ENCODE measurements around the gene PVR.
"Not testable (repeated sequence)": the region's sequence is repeated elsewhere in the genome, so short reads cannot be mapped to it uniquely, and the experiment has no call there.

Gene PVR

DNA sequence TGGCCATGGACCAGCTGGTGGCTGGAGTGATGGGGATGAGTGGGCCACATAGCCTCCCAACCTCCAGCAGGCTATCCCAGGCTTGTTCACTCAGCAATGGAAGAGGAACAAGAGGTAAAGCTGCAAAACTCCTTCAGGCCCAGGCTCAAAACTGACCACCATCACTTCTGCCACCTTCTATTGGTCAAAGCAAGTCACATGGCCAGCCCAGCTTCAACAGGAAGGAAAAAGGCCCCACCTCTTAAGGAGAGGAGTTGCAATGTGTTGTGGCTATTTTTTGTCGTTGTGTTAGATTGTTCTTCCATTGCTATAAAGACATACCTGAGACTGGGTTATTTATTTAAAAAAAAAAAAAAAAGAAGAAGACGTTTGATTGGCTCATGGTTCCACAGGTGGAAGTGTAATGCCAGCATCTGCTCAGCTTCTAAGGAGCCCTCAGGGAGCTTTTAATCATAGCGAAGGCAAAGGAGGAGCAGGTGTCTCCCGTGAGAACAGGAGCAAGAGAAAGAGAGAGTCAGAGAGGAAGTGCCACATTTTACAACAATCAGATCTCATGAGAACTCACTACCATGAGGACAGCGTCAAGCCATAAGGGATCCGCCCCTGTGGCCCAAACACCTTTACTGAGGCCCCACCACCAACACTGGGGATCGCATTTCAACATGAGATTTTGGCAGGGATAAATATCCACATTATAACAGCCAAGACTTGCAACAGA is 24.9 kb upstream of the PVR start:
- DNase-seq (ENCODE audit: low read depth), result peak; percentile 36

DNA sequence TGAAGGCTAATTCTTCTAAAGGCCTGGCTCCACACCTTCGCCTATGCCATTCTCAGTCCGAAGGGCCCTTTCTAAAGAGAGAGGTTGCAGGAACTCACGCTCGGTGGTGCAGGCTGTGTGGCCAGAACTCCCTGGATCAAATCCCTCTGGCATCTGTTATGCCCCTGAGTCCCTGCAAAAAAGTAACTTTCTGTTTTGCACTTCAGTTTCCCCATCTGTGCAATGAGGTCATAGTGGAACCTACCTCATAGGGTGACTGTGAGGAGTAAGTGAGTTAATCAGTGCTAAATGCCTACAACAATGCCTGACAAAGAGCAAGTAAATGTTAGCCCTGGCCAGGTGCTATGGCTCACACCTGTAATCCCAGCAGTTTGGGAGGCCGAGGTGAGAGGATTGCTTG is 23.0 kb upstream of the PVR start:
- no peak for DNase-seq (ENCODE audit: low read depth)

DNA sequence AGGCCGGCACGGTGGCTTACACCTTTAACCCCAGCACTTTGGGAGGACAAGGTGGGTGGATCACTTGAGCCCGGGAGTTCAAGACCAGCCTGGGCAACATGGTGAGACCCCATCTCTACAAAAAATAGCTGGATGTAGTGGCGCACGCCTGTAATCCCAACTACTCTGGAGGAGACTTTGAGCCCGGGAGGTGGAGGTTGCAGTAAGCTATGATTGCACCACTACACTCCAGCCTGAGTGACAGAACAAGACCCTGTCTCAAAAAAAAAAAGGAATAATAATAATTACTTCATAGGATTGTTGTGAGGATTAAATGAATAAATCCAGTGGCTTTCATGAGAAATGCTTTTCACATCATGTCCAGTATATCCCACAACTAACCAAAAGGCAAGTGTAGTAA is 22.3 kb upstream of the PVR start:
- DNase-seq (ENCODE audit: low read depth), result no peak

DNA sequence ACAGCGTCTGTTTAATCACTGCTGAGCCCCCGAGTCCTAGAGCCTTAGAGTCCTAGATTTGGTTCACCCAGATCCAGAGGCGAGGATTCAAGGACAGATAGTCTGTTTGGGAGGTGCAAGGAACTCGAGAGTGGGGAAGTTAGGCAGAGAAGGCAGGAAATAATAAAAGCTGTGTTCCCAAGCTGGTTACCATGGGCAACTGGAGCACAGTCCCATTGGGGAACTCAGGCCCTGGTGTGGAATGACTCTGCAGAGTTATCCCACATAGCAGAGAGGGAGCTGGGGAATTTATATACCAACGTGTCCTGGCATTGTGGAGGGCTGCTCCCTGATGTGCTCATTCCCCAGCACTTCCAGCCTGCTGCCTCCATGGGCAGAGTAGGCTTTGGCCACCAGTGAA is 20.6 kb upstream of the PVR start:
- DNase-seq (ENCODE audit: low read depth), result no peak

DNA sequence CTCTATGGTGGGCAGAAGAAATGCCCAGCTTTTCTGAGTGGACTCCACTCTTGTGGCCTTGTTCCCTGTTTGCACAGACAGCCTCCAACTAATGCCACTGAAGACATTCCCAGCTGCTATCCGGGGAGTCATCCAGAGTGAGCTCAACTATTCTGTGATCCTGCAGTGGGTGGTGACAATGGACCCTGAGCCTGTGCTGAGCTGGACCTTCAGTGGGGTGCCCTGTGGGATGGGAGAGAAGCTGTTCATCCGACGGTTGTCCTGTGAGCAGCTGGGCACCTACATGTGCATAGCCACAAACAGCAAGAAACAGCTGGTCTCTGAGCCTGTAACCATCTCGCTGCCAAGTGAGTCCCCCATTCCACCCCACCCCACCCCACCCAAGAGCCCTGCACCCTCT is 20.1 kb upstream of the PVR start:
- DNase-seq (ENCODE audit: low read depth), result no peak

DNA sequence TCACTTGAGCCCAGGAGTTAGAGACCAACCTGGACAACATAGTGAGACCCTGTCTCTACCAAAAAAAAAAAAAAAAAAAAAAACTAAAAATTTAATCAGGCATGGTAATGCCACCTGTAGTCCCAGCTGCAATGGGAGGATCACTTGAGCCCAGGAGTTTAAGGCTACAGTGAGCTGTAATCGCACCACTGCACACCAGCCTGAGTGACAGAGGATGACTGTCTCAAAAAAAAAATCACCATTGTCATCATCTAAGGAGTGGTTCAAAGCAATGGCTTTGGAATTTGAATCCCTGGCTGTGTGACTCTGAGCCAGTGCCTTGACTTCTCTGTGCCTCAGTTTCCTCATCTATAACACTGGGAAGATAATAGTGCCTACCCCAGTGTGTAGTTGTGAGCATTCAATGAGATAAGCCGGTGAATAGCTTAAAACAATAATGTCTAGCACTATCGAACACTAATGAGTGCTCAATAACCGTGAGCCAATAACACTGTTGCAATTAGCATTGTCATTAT is 18.8 kb upstream of the PVR start:
- no peak for DNase-seq (ENCODE audit: low read depth)

DNA sequence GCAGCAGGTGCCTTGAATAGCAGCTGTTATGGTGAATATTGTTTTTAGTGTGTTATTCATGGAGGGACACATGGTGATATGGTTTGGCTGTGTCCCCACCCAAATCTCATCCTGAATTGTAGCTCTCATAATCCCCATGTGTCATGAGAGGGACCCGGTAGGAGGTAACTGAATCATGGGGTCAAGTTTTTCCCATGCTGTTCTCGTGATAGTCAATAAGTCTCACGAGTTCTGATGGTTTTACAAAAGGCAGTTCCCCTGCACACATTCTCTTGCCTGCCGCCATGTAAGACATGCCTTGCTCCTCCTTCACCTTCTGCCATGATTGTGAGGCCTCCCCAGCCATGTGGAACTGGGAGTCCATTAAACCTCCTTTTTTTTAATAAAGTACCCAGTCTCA is 18.1 kb upstream of the PVR start:
- not testable (repeated sequence) for DNase-seq (ENCODE audit: low read depth)

DNA sequence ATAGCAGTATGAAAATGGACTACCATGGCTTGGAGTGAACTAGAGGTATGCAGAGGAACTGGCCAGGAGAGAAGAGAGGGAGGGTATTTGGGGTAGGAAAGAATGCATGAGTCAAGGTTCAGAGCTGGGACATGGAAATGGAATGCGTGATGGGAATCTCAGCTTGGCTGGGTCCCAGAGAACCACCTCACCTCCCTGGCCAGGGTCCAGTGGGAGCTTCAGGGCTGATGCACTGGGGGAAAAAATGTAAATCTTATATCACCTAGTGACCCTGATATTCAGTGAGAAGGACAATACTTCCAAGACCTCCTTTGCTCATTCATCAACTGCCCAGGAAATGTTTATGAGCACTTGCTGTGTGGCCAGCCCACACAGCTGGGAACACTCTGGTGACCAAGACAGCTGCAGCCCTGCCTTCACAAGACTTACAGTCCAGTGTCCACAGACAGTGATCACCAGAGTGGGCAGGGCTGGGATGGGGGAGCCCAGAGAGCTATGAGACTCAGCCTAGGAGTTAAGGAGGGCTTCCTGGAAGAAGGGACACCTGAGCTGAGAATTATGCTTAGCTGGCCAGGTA is 17.6 kb upstream of the PVR start:
- no peak for DNase-seq (ENCODE audit: low read depth)

DNA sequence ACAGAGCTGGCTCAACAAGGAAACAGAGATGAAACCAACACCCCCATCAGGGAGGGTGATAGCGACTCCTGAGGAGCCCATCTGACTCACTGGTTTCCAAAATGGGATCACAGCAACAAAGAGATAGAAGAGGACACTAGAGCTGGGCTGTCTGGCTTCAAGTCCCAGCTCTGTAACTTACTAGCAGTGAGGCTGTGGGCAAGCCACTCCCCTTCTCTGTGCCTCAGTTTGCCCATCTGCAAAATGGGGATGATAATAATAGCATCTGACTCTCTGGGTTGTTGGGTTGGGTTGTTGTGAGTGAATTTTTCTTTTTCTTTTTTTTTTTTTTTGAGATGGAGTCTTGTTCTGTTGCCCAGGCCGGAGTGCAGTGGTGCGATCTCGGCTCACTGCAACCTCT is 16.1 kb upstream of the PVR start:
- DNase-seq (ENCODE audit: low read depth), result no peak

DNA sequence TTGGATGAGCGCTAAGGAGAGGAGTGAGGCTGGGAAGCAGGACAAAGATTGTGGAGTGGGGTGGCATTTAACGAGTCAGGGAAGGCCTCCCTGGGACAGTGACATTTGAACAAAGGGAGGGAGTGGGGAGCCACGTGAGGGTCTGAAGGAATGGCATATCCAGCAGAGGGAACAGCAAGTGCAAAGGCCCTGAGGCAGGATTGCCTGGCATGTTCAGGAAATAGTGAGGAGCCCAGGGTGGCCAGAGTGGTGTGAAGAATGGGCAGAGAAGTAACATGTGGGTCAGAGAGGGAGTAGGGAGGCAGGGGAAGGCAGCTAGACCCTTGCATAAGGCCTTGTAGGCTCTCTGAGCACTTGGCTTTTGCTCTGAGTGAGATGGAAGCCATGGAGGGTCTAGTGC is 14.9 kb upstream of the PVR start:
- DNase-seq (ENCODE audit: low read depth), result no peak

DNA sequence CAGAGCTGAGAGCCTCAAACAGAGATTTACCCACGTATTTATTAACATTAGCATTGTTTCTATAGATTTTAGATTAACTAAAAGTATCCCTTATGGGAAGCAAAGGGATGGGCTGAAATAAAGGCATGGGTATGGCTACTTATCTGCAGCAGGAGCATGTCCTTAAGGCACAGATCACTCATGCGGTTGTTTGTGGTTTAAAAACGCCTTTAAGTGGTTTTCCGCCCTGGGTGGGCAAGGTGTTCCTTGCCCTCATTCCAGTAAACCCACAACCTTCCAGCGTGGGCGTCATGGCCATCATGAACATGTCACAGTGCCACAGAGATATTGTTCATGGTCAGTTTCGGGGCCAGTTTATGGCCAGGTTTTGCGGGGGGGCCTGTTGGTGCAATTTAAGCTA is 12.1 kb upstream of the PVR start:
- not testable (repeated sequence) for DNase-seq (ENCODE audit: low read depth)

DNA sequence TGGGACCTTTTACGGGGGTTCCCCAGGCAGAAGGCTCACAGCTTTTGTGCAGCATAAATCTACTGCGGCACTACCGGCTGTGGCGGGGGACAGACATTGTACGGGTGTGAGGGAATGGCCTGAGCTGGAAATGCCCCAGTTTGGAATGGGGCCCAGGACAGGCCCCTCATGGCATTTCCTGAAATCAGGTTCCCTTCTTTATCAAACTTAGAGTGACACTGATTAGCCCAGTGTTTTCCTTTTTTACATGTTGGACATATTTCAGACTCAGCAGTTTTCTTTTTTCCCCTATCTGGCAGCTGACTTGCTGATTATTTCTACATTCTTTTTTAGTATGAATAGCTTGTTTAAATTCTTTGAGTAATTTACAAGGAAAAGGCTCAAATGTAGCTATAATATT is 9.7 kb upstream of the PVR start:
- not testable (repeated sequence) for DNase-seq (ENCODE audit: low read depth)

DNA sequence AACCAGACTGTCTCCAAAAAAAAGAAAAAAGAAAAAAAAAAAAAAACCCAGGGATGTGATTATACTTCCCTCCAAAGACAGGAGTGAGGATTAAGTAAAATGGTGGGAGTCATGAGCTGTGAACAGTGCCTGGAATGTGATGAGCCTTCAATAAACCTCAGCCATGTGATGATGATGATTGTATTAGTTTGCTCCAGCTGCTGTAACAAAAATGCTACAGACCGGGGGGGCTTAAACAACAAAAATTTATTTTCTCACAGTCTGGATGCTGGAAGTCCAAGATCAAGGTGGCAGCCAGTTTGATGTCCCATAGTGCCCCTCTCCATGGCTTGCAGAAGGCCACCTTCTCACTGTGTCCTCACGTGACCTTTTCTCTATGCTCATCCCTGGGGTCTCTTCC is 8.9 kb upstream of the PVR start:
- DNase-seq (ENCODE audit: low read depth), result no peak

DNA sequence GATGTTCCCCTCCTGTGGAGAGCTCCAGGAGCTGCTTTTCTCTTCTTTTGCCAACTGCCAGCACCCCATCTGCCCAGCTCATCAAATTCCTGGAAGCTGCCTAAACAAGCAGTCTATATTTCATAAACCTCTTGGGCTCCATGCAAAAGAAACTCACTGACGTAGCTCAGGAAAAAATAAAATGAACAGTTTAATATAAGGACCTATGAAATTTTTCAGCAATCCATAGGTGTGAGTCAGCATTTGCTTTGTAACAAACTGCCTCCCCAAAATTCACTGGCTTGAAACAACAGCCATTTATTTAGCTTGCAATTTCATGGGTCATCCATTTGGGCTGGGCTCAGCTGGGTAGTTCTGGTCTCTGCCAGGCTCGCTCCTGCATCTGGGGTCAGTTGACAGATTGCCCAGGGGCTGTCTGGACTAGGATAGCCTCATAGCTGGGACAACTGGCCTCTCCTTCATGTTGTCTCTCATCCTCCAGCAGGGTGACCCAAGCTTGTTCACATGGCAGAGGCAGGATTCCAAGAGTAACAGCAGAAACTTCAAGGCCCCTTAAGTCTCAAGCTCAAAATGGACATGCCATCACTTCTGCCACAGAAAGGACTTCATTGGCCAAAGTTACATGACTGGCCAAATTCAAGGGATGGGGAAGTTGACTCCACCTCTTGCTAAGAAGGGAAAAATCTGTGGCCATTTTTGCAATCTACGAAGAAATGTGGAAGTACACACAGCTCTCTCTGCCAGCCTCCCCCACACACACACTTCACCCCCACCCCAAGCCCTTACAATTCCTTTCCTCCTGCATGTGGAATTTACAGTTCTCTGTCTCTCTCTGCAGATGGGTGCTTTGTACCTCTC is 7.9 kb upstream of the PVR start:
- no peak for DNase-seq (ENCODE audit: low read depth)

DNA sequence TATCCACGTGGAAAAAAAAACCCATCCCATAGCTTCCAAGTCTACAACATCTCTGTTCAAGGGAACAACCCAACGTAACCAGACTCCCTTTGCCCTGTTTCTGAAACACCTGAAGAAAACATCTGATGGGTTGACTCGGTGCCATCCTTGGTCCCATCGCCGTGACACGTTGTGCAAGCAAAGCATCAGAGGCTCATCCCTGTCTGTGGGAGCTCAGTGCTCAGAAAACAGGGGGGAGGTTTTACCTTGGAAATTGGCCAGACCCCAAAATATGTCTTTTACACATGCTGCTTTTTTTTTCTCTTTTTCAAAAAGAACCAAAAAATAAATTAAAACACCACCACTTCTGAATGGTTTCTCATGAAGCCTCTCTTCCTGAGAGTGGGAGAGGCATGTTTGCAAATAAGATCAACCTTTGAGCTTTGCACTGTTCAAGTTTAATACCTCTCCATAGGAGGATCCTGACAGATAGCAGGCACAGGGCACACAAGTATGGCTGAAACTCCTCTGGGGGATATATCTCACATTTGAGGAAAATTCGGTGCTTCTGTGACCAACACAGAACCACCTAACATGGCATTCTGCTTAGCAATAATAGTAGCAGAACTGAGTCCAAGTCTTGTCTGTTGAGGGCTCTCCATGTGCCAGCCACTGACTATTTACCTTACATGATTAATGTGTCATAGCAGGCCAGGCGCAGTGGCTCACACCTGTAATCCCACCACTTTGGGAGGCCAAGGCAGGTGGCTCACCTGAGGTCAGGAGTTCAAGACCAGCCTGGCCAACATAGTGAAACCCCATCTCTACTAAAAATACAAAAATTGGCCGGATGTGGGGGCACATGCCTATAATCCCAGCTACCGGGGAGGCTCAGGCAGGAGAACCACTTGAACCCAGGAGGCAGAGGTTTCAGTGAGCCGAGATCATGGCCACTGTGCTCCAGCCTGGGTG is 7.0 kb upstream of the PVR start:
- no peak for DNase-seq (ENCODE audit: low read depth)

DNA sequence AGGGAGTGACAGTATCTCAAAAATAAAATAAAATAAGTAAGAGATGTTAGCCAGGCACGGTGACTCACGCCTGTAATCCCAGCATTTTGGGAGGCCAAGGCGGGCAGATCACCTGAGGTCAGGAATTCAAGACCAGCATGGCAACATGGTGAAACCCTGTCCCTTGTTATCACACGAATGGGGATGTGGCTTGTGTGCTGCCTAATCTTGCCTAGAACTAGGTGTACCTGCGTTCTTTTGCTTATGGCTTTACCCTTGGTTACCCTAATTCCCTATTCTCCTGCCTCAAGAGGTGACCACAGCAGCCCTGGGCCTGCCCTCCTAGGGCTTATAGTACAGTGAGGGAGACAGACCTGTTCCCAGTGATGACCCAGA is 6.3 kb upstream of the PVR start:
- DNase-seq (ENCODE audit: low read depth), result no peak

DNA sequence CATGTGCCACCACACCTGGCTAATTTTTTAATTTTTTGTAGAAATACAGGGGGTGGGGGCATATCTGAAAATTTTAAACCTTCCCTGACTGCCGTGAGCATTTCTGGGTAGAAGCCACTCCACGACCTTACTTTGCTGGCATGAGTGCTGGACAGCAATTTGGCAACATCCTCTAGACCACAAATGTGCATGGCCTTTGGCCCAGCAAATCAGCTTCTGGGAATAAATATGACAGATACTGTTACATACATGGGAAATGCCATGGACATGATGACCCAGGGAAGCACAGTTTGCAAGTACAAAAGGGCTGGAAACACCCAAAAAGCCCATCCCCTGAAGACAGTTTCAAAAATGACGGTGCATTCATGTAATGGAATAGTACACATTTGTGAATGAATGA is 3.2 kb upstream of the PVR start:
- no peak for DNase-seq (ENCODE audit: low read depth)

DNA sequence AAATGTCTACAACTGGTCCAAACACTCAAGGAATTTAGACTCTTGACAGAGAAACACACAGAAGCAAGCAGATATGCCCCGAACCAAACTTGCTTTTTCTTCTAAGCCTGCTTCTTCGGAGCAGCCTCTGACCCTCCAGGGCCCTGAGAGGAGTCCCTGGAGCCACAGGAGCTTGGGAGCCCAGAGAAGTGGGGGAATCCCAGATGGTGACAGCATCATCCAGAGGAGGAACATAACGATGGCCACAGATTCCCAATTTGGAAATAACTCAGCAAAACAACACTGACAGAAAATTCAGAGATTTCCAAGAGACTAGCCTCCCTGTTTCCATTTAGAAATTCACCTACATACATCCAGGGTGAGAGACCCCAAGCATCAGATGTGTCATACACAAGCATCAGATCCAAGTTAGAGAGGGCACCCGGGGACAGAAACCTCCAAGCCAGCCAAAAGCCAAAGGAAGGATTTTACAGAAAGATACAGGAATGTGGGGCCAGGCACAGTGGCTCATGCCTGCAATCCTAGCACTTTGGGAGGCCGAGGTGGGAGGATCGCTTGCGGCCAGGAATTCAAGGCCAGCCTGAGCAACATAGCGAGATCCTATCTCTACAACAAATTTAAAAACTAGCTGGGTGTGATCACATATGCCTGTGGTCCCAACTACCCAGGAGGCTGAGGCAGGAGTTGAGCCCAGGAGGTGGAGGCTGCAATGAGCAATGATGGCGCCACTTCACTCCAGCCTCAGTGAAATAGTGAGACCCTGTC is 2.0 kb upstream of the PVR start:
- no peak for DNase-seq (ENCODE audit: low read depth)

DNA sequence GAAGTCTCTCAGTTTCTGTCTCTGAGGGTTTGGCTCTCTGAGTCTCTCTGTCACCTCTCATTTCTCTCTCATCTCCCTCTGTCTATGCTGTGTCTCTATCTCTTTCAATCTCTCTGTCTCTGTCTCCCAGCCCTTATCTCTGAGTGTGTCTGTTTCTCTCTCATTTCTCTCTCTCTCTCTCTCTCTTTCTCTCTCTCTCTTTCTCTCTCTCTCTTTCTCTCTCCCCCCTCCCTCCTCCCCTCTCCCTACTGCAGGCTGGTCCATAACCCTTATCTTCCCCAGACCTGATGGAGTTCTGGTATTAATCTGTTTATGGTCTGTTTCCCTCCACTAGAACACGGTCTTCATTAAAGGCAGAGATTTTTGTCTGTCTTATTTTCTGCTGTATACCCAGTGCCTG is 1.3 kb upstream of the PVR start:
- no peak for DNase-seq (ENCODE audit: low read depth)

DNA sequence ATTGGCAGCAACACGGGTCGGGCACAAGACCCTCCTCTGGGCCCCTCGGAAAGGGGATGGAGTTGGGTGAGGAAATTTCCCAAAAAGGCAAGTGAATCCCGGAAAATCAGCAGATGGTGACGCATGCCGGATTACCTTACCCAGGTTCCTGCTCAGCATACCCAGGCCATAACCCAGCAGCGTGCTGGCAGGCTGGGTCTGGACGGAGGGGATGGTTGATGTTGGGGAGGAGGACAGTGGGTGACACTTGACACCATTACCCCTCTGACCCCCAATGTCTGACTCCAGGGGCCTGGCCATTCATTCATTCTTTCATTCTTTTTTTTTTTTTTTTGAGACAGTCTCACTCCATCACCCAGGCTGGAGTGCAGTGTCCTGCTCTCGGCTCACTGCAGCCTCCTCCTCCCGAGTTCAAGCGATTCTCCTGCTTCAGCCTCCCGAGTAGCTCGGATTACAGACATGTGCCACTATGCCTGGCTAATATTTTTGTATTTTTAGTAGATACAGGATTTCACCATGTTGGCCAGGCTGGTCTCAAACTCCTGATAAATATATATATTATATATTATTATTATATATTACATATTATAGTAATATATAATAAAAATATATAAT is 799 bp downstream of the PVR start:
- no peak for DNase-seq (ENCODE audit: low read depth)

Measured in CMK (cell line).